Measurements from ENCODE around the gene VWA5A. TPM values are rescaled to one million over a fixed set of nuclear protein-coding genes. Genes with fewer than 3 reads are reported as not detected.
"Not testable (repeated sequence)": the region's sequence is repeated elsewhere in the genome, so short reads cannot be mapped to it uniquely, and the experiment has no call there.

The VWA5A gene
- total RNA-seq, 2 donors from 2014 or later, result 32.8 to 44.4 TPM

GRCh38 chr11:124120891-124121290 lies 5.6 kb downstream of the VWA5A start:
- no peak for DNase-seq (ENCODE audit: low spot score)
- H3K27ac ChIP-seq, result no peak overlapping the region
- no peak for ATAC-seq (ENCODE audit: insufficient number of reproducible peaks, low FRiP score, low read depth)
- TF ChIP-seq, protein P1, sequence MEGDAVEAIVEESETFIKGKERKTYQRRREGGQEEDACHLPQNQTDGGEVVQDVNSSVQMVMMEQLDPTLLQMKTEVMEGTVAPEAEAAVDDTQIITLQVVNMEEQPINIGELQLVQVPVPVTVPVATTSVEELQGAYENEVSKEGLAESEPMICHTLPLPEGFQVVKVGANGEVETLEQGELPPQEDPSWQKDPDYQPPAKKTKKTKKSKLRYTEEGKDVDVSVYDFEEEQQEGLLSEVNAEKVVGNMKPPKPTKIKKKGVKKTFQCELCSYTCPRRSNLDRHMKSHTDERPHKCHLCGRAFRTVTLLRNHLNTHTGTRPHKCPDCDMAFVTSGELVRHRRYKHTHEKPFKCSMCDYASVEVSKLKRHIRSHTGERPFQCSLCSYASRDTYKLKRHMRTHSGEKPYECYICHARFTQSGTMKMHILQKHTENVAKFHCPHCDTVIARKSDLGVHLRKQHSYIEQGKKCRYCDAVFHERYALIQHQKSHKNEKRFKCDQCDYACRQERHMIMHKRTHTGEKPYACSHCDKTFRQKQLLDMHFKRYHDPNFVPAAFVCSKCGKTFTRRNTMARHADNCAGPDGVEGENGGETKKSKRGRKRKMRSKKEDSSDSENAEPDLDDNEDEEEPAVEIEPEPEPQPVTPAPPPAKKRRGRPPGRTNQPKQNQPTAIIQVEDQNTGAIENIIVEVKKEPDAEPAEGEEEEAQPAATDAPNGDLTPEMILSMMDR (IDR thresholded peaks at IDR 0.05), result no peak
- no peak overlapping the region for H3K4me3 ChIP-seq
- no peaks in the 10 kb centered on the region for H3K9me3 ChIP-seq
- peaks cover 3 to 23% of the 10 kb centered on the region in 2 donors for H3K4me1 ChIP-seq (ENCODE audit: control insufficient read depth in 1 of 2, low read depth in 2 of 2)
- H3K36me3 ChIP-seq, result peaks cover 40% of the 10 kb centered on the region
- no peaks in the 10 kb centered on the region for H3K27me3 ChIP-seq (replicated peaks; ENCODE audit: insufficient read depth)

DNA sequence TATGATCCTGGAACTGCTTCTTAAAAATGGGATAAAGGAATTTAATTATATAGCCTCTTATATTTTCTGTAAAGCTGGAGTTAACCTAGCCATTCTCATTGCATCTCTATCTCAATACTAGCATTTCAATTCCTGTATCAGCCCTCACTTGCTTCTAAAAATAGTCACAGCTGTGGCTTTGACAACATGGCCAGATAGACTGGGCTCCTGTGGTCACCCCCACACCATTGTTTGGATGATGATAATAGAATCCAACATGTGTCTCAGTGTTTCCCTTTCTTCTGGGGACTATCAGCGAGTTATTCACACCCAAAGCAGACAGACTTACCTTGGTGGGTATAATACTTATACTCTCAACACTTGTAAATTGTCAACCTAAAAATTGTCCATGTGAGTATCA lies 6.9 kb downstream of the VWA5A start:
- Histone ChIP-seq H3K4me3 (no peak overlapping the region), H3K27me3 (replicated peaks; ENCODE audit: insufficient read depth) (no peaks in the 10 kb centered on the region), H3K36me3 (peaks cover 40% of the 10 kb centered on the region), H3K27ac (no peak overlapping the region), H3K9me3 (no peaks in the 10 kb centered on the region), H3K4me1 (ENCODE audit: control insufficient read depth in 1 of 2, low read depth in 2 of 2) (peaks cover 0 to 10% of the 10 kb centered on the region in 2 donors)
- DNase-seq (ENCODE audit: low spot score) (no peak), ATAC-seq (ENCODE audit: insufficient number of reproducible peaks, low FRiP score, low read depth) (no peak)
- TF ChIP-seq, protein P1 (IDR thresholded peaks at IDR 0.05), result no peak

- Histone ChIP-seq H3K36me3 (peaks cover 30% of the 10 kb centered on the region), H3K27me3 (replicated peaks; ENCODE audit: insufficient read depth) (no peaks in the 10 kb centered on the region), H3K4me1 (ENCODE audit: control insufficient read depth in 1 of 2, low read depth in 2 of 2) (peaks cover 0 to 1% of the 10 kb centered on the region in 2 donors)
Measured at GRCh38 chr11:124123622-124124021, 8.4 kb downstream of the VWA5A start.

DNA sequence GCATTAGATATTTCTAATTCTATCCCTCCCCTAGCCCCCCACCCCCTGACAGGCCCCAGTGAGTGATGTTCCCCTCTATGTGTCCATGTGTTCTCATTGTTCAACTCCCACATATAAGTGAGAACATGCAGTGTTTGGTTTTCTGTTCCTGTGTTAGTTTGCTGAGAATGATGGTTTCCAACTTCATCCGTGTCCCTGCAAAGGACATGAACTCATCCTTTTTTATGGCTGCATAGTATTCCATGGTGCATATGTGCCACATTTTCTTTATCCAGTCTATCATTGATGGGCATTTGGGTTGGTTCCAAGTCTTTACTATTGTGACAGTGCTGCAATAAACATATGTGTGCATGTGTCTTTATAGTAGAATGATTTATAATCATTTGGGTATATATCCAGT lies 11.9 kb downstream of the VWA5A start:
- not testable (repeated sequence) for H3K27me3 ChIP-seq (replicated peaks; ENCODE audit: insufficient read depth); H3K4me1 ChIP-seq (ENCODE audit: control insufficient read depth in 1 of 2, low read depth in 2 of 2); H3K9me3 ChIP-seq; DNase-seq (ENCODE audit: low spot score); ATAC-seq (ENCODE audit: insufficient number of reproducible peaks, low FRiP score, low read depth); H3K4me3 ChIP-seq; H3K27ac ChIP-seq
- peaks cover 15% of the 10 kb centered on the region for H3K36me3 ChIP-seq

More at GRCh38 chr11:124123622-124124021, 8.4 kb downstream of the VWA5A start:
- no peak for DNase-seq (ENCODE audit: low spot score)
- no peak overlapping the region for H3K27ac ChIP-seq
- no peaks in the 10 kb centered on the region for H3K9me3 ChIP-seq
- no peak overlapping the region for H3K4me3 ChIP-seq
- TF ChIP-seq, protein P1 (IDR thresholded peaks at IDR 0.05), result no peak
- ATAC-seq (ENCODE audit: insufficient number of reproducible peaks, low FRiP score, low read depth), result no peak

- DNase-seq (ENCODE audit: low spot score) (no peak), ATAC-seq (ENCODE audit: insufficient number of reproducible peaks, low FRiP score, low read depth) (no peak)
- H3K27me3 ChIP-seq (replicated peaks; ENCODE audit: insufficient read depth), result no peaks in the 10 kb centered on the region
- H3K4me3 ChIP-seq, result no peak overlapping the region
- H3K36me3 ChIP-seq, result peaks cover 25% of the 10 kb centered on the region
- H3K27ac ChIP-seq, result no peak overlapping the region
- H3K4me1 ChIP-seq (ENCODE audit: control insufficient read depth in 1 of 2, low read depth in 2 of 2), result no peaks in the 10 kb centered on the region
- H3K9me3 ChIP-seq, result peaks cover 3% of the 10 kb centered on the region
- TF ChIP-seq, protein P1 (IDR thresholded peaks at IDR 0.05), result no peak
Measured at GRCh38 chr11:124143034-124143433, 27.8 kb downstream of the VWA5A start.

GRCh38 chr11:124147951-124148350 lies 32.7 kb downstream of the VWA5A start:
- no peak overlapping the region for H3K4me3 ChIP-seq
- DNase-seq (ENCODE audit: low spot score), result no peak
- no peaks in the 10 kb centered on the region for H3K9me3 ChIP-seq
- no peak overlapping the region for H3K27ac ChIP-seq
- peaks cover 19% of the 10 kb centered on the region for H3K36me3 ChIP-seq
- TF ChIP-seq, protein P1 (IDR thresholded peaks at IDR 0.05), result no peak
- ATAC-seq (ENCODE audit: insufficient number of reproducible peaks, low FRiP score, low read depth), result no peak
- no peaks in the 10 kb centered on the region for H3K27me3 ChIP-seq (replicated peaks; ENCODE audit: insufficient read depth)
- H3K4me1 ChIP-seq (ENCODE audit: control insufficient read depth in 1 of 2, low read depth in 2 of 2), result no peaks in the 10 kb centered on the region
